SK-N-SH (cell line): Measurements from ENCODE around the gene LRFN4. TPM values are rescaled to one million over a fixed set of nuclear protein-coding genes. Genes with fewer than 3 reads are reported as not detected.

Experiments
- CTCF ChIA-PET: fragments of 300-600, 350-600 bp; formaldehyde crosslinking; extraction: SDS; loops from one replicate; lab custom pipeline; 2021; lab: Yijun Ruan, JAX
- POLR2A ChIA-PET: fragments of 350-600 bp; sonication (Branson Sonifier 250); formaldehyde crosslinking; extraction: SDS; loops from one replicate; lab custom pipeline; 2020; ENCODE audit warnings: antibody characterized with exemption, inconsistent platforms; lab: Yijun Ruan, JAX
- DNase-seq: peaks from one replicate; pipeline ENCODE4 v3.0.0; 2012
- H2AFZ ChIP-seq: fragments of 200-600 bp; sonication (generic); 2 replicates; pipeline ENCODE4 v1.8.1; 2016; ENCODE audit warnings: antibody characterized with exemption, mild to moderate bottlenecking, low read depth
- H3F3A ChIP-seq: fragments of 200-600 bp; sonication (generic); replicated peaks from 2 replicates; pipeline ENCODE3; 2016; ENCODE audit warnings: antibody characterized with exemption, mild to moderate bottlenecking; ENCODE audit not compliant: insufficient read depth
- H3K27ac ChIP-seq, 2 experiments: fragments of 200-500 bp in 1 of 2; fragments of 200-600 bp in 1 of 2; sonication (Bioruptor generic) in 1 of 2; sonication (generic), shearing (Covaris generic) in 1 of 2; 2 replicates each; pipeline versions ENCODE4 v1.5.1 to v1.6.1; 2014 to 2016; ENCODE audit warnings: low read depth in 2 of 2, inconsistent platforms in 1 of 2, low read length in 1 of 2, mild to moderate bottlenecking in 1 of 2, mixed read lengths in 1 of 2
- H3K27me3 ChIP-seq: fragments of 200-600 bp; sonication (generic), shearing (Covaris generic); 2 replicates; pipeline ENCODE4 v1.6.1; 2016; ENCODE audit warnings: mixed run types; ENCODE audit not compliant: insufficient read depth
- H3K36me3 ChIP-seq, 2 experiments: fragments of 200-500 bp in 1 of 2; fragments of 200-600 bp in 1 of 2; sonication (Bioruptor generic) in 1 of 2; sonication (generic) in 1 of 2; replicated peaks in 1 of 2; 2 replicates each; pipeline versions ENCODE3 to v1.5.1; 2014 to 2016; ENCODE audit warnings: low read length in 1 of 2, mild to moderate bottlenecking in 1 of 2; ENCODE audit not compliant: insufficient read depth in 2 of 2, control insufficient read depth in 1 of 2
- H3K4me1 ChIP-seq, 2 experiments: fragments of 200-500 bp in 1 of 2; fragments of 200-600 bp in 1 of 2; sonication (Bioruptor generic) in 1 of 2; sonication (generic), shearing (Covaris generic) in 1 of 2; 2 replicates each; pipeline versions ENCODE4 v1.5.1 to v1.6.1; 2014 to 2016; ENCODE audit warnings: low read depth in 1 of 2, low read length in 1 of 2, mixed run types in 1 of 2; ENCODE audit not compliant: insufficient read depth in 2 of 2, control insufficient read depth in 1 of 2
- H3K4me2 ChIP-seq: fragments of 200-600 bp; sonication (generic), shearing (Covaris generic); 2 replicates; pipeline ENCODE4 v1.6.1; 2017; ENCODE audit warnings: mixed run types
- H3K4me3 ChIP-seq, 2 experiments: fragments of 200-500 bp in 1 of 2; fragments of 200-600 bp in 1 of 2; sonication (Bioruptor generic) in 1 of 2; sonication (generic), shearing (Covaris generic) in 1 of 2; 2 replicates each; pipeline versions ENCODE4 v1.5.1 to v1.8.1; 2014 to 2016; ENCODE audit warnings: low read depth in 2 of 2, inconsistent platforms in 1 of 2, low read length in 1 of 2, mild to moderate bottlenecking in 1 of 2, mixed read lengths in 1 of 2, moderate library complexity in 1 of 2
- H3K79me2 ChIP-seq: fragments of 200-600 bp; sonication (generic); 2 replicates; pipeline ENCODE4 v1.8.1; 2017; ENCODE audit warnings: mild to moderate bottlenecking; ENCODE audit not compliant: insufficient read depth
- H3K9ac ChIP-seq: fragments of 200-600 bp; sonication (generic); 2 replicates; pipeline ENCODE4 v1.6.1; 2017; ENCODE audit warnings: mixed run types
- H3K9me2 ChIP-seq: fragments of 200-600 bp; sonication (generic); 2 replicates; pipeline ENCODE4 v1.6.1; 2017; ENCODE audit warnings: mixed run types
- H3K9me3 ChIP-seq: fragments of 200-600 bp; sonication (generic); 2 replicates; pipeline ENCODE4 v1.6.1; 2017; ENCODE audit warnings: mixed run types, mild to moderate bottlenecking, moderate library complexity
- H4K20me1 ChIP-seq: fragments of 200-600 bp; sonication (generic); 2 replicates; pipeline ENCODE4 v1.6.1; 2017; ENCODE audit warnings: mild to moderate bottlenecking, mixed run types; ENCODE audit not compliant: insufficient read depth
- CHD2 ChIP-seq: fragments of 150-350 bp; IDR thresholded peaks from 2 replicates; pipeline ENCODE4 v1.6.1; 2018; ENCODE audit warnings: low read length; ENCODE audit not compliant: partially characterized antibody
- ELF1 ChIP-seq: IDR thresholded peaks from 2 replicates; pipeline ENCODE4 v1.4.0; 2012
- EP300 ChIP-seq, 2 experiments: IDR thresholded peaks; 2 replicates each; pipeline versions ENCODE4 v1.4.0 to v1.6.1; 2012; ENCODE audit warnings: borderline replicate concordance in 1 of 2, low read depth in 1 of 2, low read length in 1 of 2
- FOXM1 ChIP-seq: IDR thresholded peaks from 2 replicates; pipeline ENCODE4 v1.4.0; 2012; ENCODE audit warnings: low read depth, mild to moderate bottlenecking
- GABPA ChIP-seq: IDR thresholded peaks from 2 replicates; pipeline ENCODE4 v1.4.0; 2012; ENCODE audit warnings: low read depth, mild to moderate bottlenecking
- JUND ChIP-seq: IDR thresholded peaks from 2 replicates; pipeline ENCODE4 v1.4.0; 2012
- MXI1 ChIP-seq: IDR thresholded peaks from 2 replicates; pipeline ENCODE4 v1.6.1; 2012; ENCODE audit warnings: mild to moderate bottlenecking, low read depth, low read length, improper control_type of control experiment
- NFIC ChIP-seq: IDR thresholded peaks from 2 replicates; pipeline ENCODE4 v1.4.0; 2012; ENCODE audit warnings: borderline replicate concordance
- NRF1 ChIP-seq: IDR thresholded peaks from 2 replicates; pipeline ENCODE4 v1.6.1; 2012; ENCODE audit warnings: low read depth, mild to moderate bottlenecking, low read length
- PBX3 ChIP-seq: IDR thresholded peaks from 2 replicates; pipeline ENCODE4; 2012
- RAD21 ChIP-seq: IDR thresholded peaks from 2 replicates; pipeline ENCODE4 v1.6.1; 2012; ENCODE audit warnings: mild to moderate bottlenecking, low read length
- RCOR1 ChIP-seq: fragments of 150-350 bp; IDR thresholded peaks from 2 replicates; pipeline ENCODE4 v1.6.1; 2017; ENCODE audit warnings: antibody characterized with exemption, low read length
- SMC3 ChIP-seq: IDR thresholded peaks from 2 replicates; pipeline ENCODE4 v1.6.1; 2012; ENCODE audit warnings: low read depth, low read length, improper control_type of control experiment
- TAF1 ChIP-seq: IDR thresholded peaks from 2 replicates; pipeline ENCODE4 v1.6.1; 2012; ENCODE audit warnings: low read depth, mild to moderate bottlenecking, low read length, moderate library complexity, borderline replicate concordance
- WGBS: methylation state at CpG from one replicate; pipeline ENCODE4 v1.1.6; 2017; ENCODE audit warnings: low lambda C conversion rate; 5-methylcytosine and 5-hydroxymethylcytosine counted together
- polyA plus RNA-seq, 3 experiments: library from polyadenylated mRNA; depleted of rRNA; stranded (reverse); fragments of >200 nt; gene quantifications; 2 replicates each; pipeline ENCODE4 v1.2.3, GENCODE V29; 2012
- TF ChIP-seq, protein P1 (sequence below): IDR thresholded peaks from 2 replicates; pipeline ENCODE4 v1.4.0; 2012; ENCODE audit warnings: low read depth

The LRFN4 gene
- polyA plus RNA-seq, 1 of the 3 experiments (the other 2 are of a cell fraction) = 15.9 TPM

- Histone ChIP-seq H3F3A (peaks cover 8% of the 10 kb centered on the region), H3K9me2 (no peaks in the 10 kb centered on the region), H3K27ac (no peak overlapping the region), H3K36me3 (no peaks in the 10 kb centered on the region), H3K9ac (no peak overlapping the region), H4K20me1 (no peaks in the 10 kb centered on the region), H3K27me3 (no peaks in the 10 kb centered on the region), H3K79me2 (no peaks in the 10 kb centered on the region), H3K4me2 (no peak overlapping the region), H3K9me3 (no peaks in the 10 kb centered on the region), H3K4me1 (0 out of 4 replicates have a peak, but pooled peaks cover 0 to 3% of the 10 kb centered on the region in 2 experiments), H2AFZ (no peak overlapping the region), H3K4me3 (no peak overlapping the region)
- 91% methylated on average over 2 of the region's 2 CpGs for WGBS
- TF ChIP-seq SMC3 (no peak), MXI1 (no peak), GABPA (no peak), NRF1 (no peak), RAD21 (no peak), RCOR1 (no peak)
- POLR2A ChIA-PET = no interaction called here
- no peak for DNase-seq
- CTCF ChIA-PET = interaction anchor here (1.2 to 2.4 kb wide), 2 partner anchors 11 to 82 kb away, joined by 3 to 17 read pairs; no protein-coding TSS in a partner anchor
Measured at GRCh38 chr11:66894141-66894540, 37.3 kb downstream of the LRFN4 start.

DNA sequence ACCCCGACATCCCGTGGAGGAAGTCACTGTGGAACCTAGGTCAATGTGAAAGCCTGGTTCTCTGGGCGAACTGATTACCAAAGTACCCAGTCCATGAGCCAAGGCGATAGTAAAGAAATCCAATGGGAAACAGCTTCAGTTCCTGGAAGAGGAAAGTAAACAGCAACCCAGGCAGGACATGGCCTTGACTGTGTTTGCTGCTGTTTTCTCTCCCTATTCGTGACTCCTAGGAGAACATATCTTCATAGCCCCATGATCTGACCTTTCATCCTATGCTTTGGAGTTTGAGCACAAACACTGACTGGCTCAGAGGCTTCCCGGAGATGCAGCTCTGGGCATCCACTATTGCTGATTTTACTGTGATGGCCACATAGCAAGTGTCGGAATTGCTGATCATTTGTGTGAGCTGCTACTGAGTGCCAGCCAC, 45.1 kb downstream of the LRFN4 start:
- Histone ChIP-seq H3K79me2 (no peaks in the 10 kb centered on the region), H3K9ac (no peak overlapping the region), H3F3A (no peaks in the 10 kb centered on the region), H3K9me2 (no peaks in the 10 kb centered on the region), H3K4me1 (no peaks in the 10 kb centered on the region), H3K9me3 (no peaks in the 10 kb centered on the region), H3K4me2 (no peak overlapping the region), H3K27me3 (no peaks in the 10 kb centered on the region), H2AFZ (no peak overlapping the region), H3K27ac (no peak overlapping the region), H3K4me3 (no peak overlapping the region), H4K20me1 (no peaks in the 10 kb centered on the region), H3K36me3 (no peaks in the 10 kb centered on the region)
- ChIA-PET POLR2A (no interaction called here), CTCF (interaction anchor here (1.4 to 2.6 kb wide), 2 partner anchors 19 to 74 kb away, joined by 4 to 12 read pairs; no protein-coding TSS in a partner anchor)
- WGBS = 89% methylated on average over 7 of the region's 7 CpGs
- TF ChIP-seq JUND (no peak), PBX3 (no peak), FOXM1 (no peak)
- TF ChIP-seq, protein P1, sequence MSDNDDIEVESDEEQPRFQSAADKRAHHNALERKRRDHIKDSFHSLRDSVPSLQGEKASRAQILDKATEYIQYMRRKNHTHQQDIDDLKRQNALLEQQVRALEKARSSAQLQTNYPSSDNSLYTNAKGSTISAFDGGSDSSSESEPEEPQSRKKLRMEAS = no peak
- no peak for DNase-seq

DNA sequence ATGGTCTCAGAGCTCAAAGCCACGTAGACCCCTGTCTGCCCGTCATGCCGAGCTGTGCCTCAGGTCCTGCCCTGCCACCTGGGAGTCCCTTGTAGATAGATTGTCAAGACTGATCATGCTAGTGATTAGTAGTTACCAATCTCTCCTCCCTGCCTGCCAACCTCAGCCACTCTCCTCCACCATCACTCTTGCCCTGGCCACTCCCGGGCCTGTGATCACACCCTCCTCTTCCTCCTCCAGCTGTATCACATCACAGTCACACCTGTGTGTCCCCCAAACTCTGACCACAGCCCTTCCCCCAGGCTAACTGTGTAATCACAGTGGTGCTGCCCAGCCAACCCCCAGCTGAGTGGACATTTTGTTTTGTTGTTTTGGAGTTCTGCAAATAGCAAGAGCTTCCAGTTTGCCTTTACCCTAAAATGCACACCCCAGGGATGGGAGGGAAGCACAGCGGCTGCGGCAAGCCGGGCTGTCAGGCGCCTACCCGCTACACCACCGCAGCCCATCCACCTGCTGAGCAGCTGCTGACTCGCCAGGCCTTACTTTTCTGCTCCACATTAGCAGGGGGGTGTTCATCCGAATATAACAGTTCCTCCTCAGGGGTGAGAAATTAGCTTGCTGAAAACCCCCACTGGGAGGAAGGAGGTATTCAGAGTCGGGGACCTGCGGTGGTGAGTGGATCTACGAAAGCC, 45.8 kb downstream of the LRFN4 start:
- no peak overlapping the region for H3K9ac ChIP-seq
- no peaks in the 10 kb centered on the region for H3F3A ChIP-seq
- POLR2A ChIA-PET = no interaction called here
- H3K27me3 ChIP-seq = no peaks in the 10 kb centered on the region
- H3K4me1 ChIP-seq = no peaks in the 10 kb centered on the region
- DNase-seq = peak; percentile 8
- no peaks in the 10 kb centered on the region for H4K20me1 ChIP-seq
- H3K36me3 ChIP-seq = no peaks in the 10 kb centered on the region
- TF ChIP-seq RCOR1 = no peak
- TF ChIP-seq, protein P1 = no peak
- no peak for TF ChIP-seq TAF1
- no peak for TF ChIP-seq NFIC
- TF ChIP-seq NRF1 = no peak
- TF ChIP-seq EP300 (IDR thresholded peaks at IDR 0.05; ENCODE audit: borderline replicate concordance in 1 of 2, low read depth in 1 of 2, low read length in 1 of 2) = no peak
- TF ChIP-seq SMC3 = no peak
- TF ChIP-seq CHD2 = no peak
- TF ChIP-seq ELF1 = no peak
- TF ChIP-seq, all 33 proteins: peak for 0
- Histone ChIP-seq H3K9me3 (no peaks in the 10 kb centered on the region), H3K4me2 (no peak overlapping the region), H3K9me2 (no peaks in the 10 kb centered on the region), H3K4me3 (no peak overlapping the region), H3K79me2 (no peaks in the 10 kb centered on the region), H2AFZ (no peak overlapping the region), H3K27ac (no peak overlapping the region)
- CTCF ChIA-PET = interaction anchor here (1.8 to 2.6 kb wide), 2 partner anchors 19 to 21 kb away, joined by 6 to 12 read pairs; no protein-coding TSS in a partner anchor
- WGBS = 91% methylated on average over 15 of the region's 15 CpGs
